IPS-18a (cell line): ENCODE results near the gene MAS1L.

Source experiments
- H3K27ac ChIP-seq: one replicate; pipeline ENCODE4 v1.5.1; 2013; ENCODE audit warnings: low read length
- H3K27me3 ChIP-seq: one replicate; pipeline ENCODE4 v1.6.1; 2013; ENCODE audit warnings: mild to moderate bottlenecking, low read length; ENCODE audit not compliant: control insufficient read depth, insufficient read depth
- H3K36me3 ChIP-seq: one replicate; pipeline ENCODE4 v1.6.1; 2013; ENCODE audit warnings: low read depth, low read length; ENCODE audit not compliant: control insufficient read depth
- H3K4me1 ChIP-seq: one replicate; pipeline ENCODE4 v1.6.1; 2013; ENCODE audit warnings: low read depth, low read length; ENCODE audit not compliant: control insufficient read depth
- H3K4me3 ChIP-seq: one replicate; pipeline ENCODE4 v1.5.1; 2013; ENCODE audit warnings: low read length
- H3K9ac ChIP-seq: one replicate; pipeline ENCODE4 v1.6.1; 2013; ENCODE audit warnings: mild to moderate bottlenecking, low read length, moderate library complexity
- H3K9me3 ChIP-seq: one replicate; pipeline ENCODE4 v1.6.1; 2013; ENCODE audit warnings: low read depth, low read length; ENCODE audit not compliant: control insufficient read depth

Gene MAS1L

GRCh38 chr6:29487660-29488059, at the start of gene MAS1L:
TSS of gene MAS1L (minus strand) at chr6:29487956. CDS start at chr6:29487902, 54 bp downstream.
- H3K27ac ChIP-seq, result no peak within 1 kb of the TSS

GRCh38 chr6:29532320-29532951, 44.7 kb upstream of the MAS1L start:
- Histone ChIP-seq H3K27me3 (no peaks in the 10 kb centered on the region), H3K27ac (no peak overlapping the region), H3K9ac (no peak overlapping the region), H3K4me3 (no peak overlapping the region), H3K36me3 (no peaks in the 10 kb centered on the region), H3K4me1 (no peaks in the 10 kb centered on the region), H3K9me3 (no peaks in the 10 kb centered on the region)

More at GRCh38 chr6:29487660-29488059, at the start of gene MAS1L:
- no peaks in the 10 kb centered on the region for H3K4me1 ChIP-seq
- H3K9ac ChIP-seq, result no peak within 1 kb of the TSS
- H3K4me3 ChIP-seq, result no peak within 1 kb of the TSS
- H3K36me3 ChIP-seq, result no peaks in the 10 kb centered on the region
- H3K9me3 ChIP-seq, result no peaks in the 10 kb centered on the region
- no peaks in the 10 kb centered on the region for H3K27me3 ChIP-seq

- no peak overlapping the region for H3K27ac ChIP-seq
- no peaks in the 10 kb centered on the region for H3K27me3 ChIP-seq
- H3K9ac ChIP-seq, result no peak overlapping the region
- no peaks in the 10 kb centered on the region for H3K4me1 ChIP-seq
- H3K4me3 ChIP-seq, result no peak overlapping the region
- H3K36me3 ChIP-seq, result no peaks in the 10 kb centered on the region
- H3K9me3 ChIP-seq, result no peaks in the 10 kb centered on the region
These were observed 43.9 kb upstream of the MAS1L start for GRCh38 chr6:29531668-29532067.

GRCh38 chr6:29530671-29531310, 43.0 kb upstream of the MAS1L start:
- no peak overlapping the region for H3K27ac ChIP-seq
- no peaks in the 10 kb centered on the region for H3K36me3 ChIP-seq
- H3K9me3 ChIP-seq, result no peaks in the 10 kb centered on the region
- H3K27me3 ChIP-seq, result no peaks in the 10 kb centered on the region
- no peaks in the 10 kb centered on the region for H3K4me1 ChIP-seq
- no peak overlapping the region for H3K9ac ChIP-seq
- H3K4me3 ChIP-seq, result no peak overlapping the region

- peaks cover 8% of the 10 kb centered on the region for H3K4me1 ChIP-seq
- H3K36me3 ChIP-seq, result no peaks in the 10 kb centered on the region
- no peak overlapping the region for H3K9ac ChIP-seq
- H3K27ac ChIP-seq, result no peak overlapping the region
- no peaks in the 10 kb centered on the region for H3K9me3 ChIP-seq
- H3K27me3 ChIP-seq, result no peaks in the 10 kb centered on the region
- H3K4me3 ChIP-seq, result no peak overlapping the region
These were observed 42.2 kb upstream of the MAS1L start for GRCh38 chr6:29529956-29530355.

- no peak overlapping the region for H3K4me3 ChIP-seq
- no peaks in the 10 kb centered on the region for H3K27me3 ChIP-seq
- no peak overlapping the region for H3K9ac ChIP-seq
- H3K27ac ChIP-seq, result no peak overlapping the region
- H3K4me1 ChIP-seq, result peaks cover 14% of the 10 kb centered on the region
- H3K36me3 ChIP-seq, result no peaks in the 10 kb centered on the region
- H3K9me3 ChIP-seq, result no peaks in the 10 kb centered on the region
These were observed 41.3 kb upstream of the MAS1L start for GRCh38 chr6:29528988-29529560.

GRCh38 chr6:29528300-29528931, 40.7 kb upstream of the MAS1L start:
- no peaks in the 10 kb centered on the region for H3K36me3 ChIP-seq
- H3K4me1 ChIP-seq, result peaks cover 14% of the 10 kb centered on the region
- H3K27me3 ChIP-seq, result no peaks in the 10 kb centered on the region
- H3K9me3 ChIP-seq, result peaks cover 2% of the 10 kb centered on the region
- H3K9ac ChIP-seq, result no peak overlapping the region
- no peak overlapping the region for H3K27ac ChIP-seq
- no peak overlapping the region for H3K4me3 ChIP-seq

GRCh38 chr6:29527564-29527963, 39.8 kb upstream of the MAS1L start:
- Histone ChIP-seq H3K27me3 (no peaks in the 10 kb centered on the region), H3K4me1 (peaks cover 14% of the 10 kb centered on the region), H3K4me3 (no peak overlapping the region), H3K9me3 (peaks cover 10% of the 10 kb centered on the region), H3K36me3 (no peaks in the 10 kb centered on the region), H3K9ac (no peak overlapping the region), H3K27ac (no peak overlapping the region)

- no peak overlapping the region for H3K9ac ChIP-seq
These were observed 39.4 kb upstream of the MAS1L start for GRCh38 chr6:29527126-29527525.

GRCh38 chr6:29525311-29525639, 37.5 kb upstream of the MAS1L start:
- peaks cover 10% of the 10 kb centered on the region for H3K9me3 ChIP-seq
- peaks cover 14% of the 10 kb centered on the region for H3K4me1 ChIP-seq
- H3K9ac ChIP-seq, result no peak overlapping the region
- peak overlapping the region; percentile 31 for H3K4me3 ChIP-seq
- no peaks in the 10 kb centered on the region for H3K27me3 ChIP-seq
- H3K27ac ChIP-seq, result peak overlapping the region; percentile 21
- no peaks in the 10 kb centered on the region for H3K36me3 ChIP-seq

More at GRCh38 chr6:29527126-29527525, 39.4 kb upstream of the MAS1L start:
- Histone ChIP-seq H3K4me3 (no peak overlapping the region), H3K9me3 (peaks cover 10% of the 10 kb centered on the region), H3K27ac (no peak overlapping the region), H3K4me1 (peaks cover 14% of the 10 kb centered on the region), H3K27me3 (no peaks in the 10 kb centered on the region), H3K36me3 (no peaks in the 10 kb centered on the region)

GRCh38 chr6:29524444-29525310, 36.9 kb upstream of the MAS1L start:
- no peak overlapping the region for H3K27ac ChIP-seq
- no peaks in the 10 kb centered on the region for H3K27me3 ChIP-seq
- H3K36me3 ChIP-seq, result no peaks in the 10 kb centered on the region
- peaks cover 14% of the 10 kb centered on the region for H3K4me1 ChIP-seq
- H3K9ac ChIP-seq, result no peak overlapping the region
- H3K4me3 ChIP-seq, result peak overlapping the region; percentile 31
- peaks cover 10% of the 10 kb centered on the region for H3K9me3 ChIP-seq
